HG03280 (cell line): ENCODE measurements around the gene GRIK4.
A peak's percentile ranks its signal among the peaks of the same experiment; 100 is the strongest.
"Not testable (repeated sequence)": the region's sequence is repeated elsewhere in the genome, so short reads cannot be mapped to it uniquely, and the experiment has no call there.

ENCODE experiments used
- ATAC-seq: cut with Tn5 transposase; IDR thresholded peaks from one replicate; pipeline ENCODE4 v1.9.1; 2021; ENCODE audit warnings: mild to moderate bottlenecking, moderate library complexity; ENCODE audit not compliant: unreplicated experiment

Gene GRIK4

GRCh38 chr11:121006922-121007321 is 495.4 kb downstream of the GRIK4 start:
- ATAC-seq: no peak

GRCh38 chr11:121008551-121008950 is 497.0 kb downstream of the GRIK4 start:
- no peak for ATAC-seq

GRCh38 chr11:121012091-121012490 is 500.5 kb downstream of the GRIK4 start:
- ATAC-seq: no peak

- ATAC-seq: no peak
Measured at GRCh38 chr11:121018746-121019145, 507.2 kb downstream of the GRIK4 start.

GRCh38 chr11:121021718-121022117 is 510.2 kb downstream of the GRIK4 start:
- ATAC-seq: not testable (repeated sequence)

- peak; percentile 96 for ATAC-seq
Measured at GRCh38 chr11:121023848-121024751, 512.6 kb downstream of the GRIK4 start, which contains the start of gene TBCEL. Gene TBCEL, plus strand, starts transcription at chr11:121024102. Its CDS starts 21,589 bp downstream, at chr11:121045691.

- no peak for ATAC-seq
Measured at GRCh38 chr11:121024989-121025388, 513.4 kb downstream of the GRIK4 start.

GRCh38 chr11:121029153-121029552 is 517.6 kb downstream of the GRIK4 start:
- ATAC-seq: no peak

GRCh38 chr11:121029813-121030445 is 518.4 kb downstream of the GRIK4 start:
- no peak for ATAC-seq

- no peak for ATAC-seq
Measured at GRCh38 chr11:121031167-121031566, 519.6 kb downstream of the GRIK4 start.

- not testable (repeated sequence) for ATAC-seq
Measured at GRCh38 chr11:121031648-121032047, 520.1 kb downstream of the GRIK4 start.

GRCh38 chr11:121032546-121032945 is 521.0 kb downstream of the GRIK4 start:
- no peak for ATAC-seq

GRCh38 chr11:121033635-121034034 is 522.1 kb downstream of the GRIK4 start:
- ATAC-seq: no peak

- ATAC-seq: no peak
Measured at GRCh38 chr11:121035169-121035755, 523.7 kb downstream of the GRIK4 start.

GRCh38 chr11:121035780-121036179 is 524.2 kb downstream of the GRIK4 start:
- ATAC-seq: no peak

GRCh38 chr11:121037016-121037415 is 525.5 kb downstream of the GRIK4 start:
- ATAC-seq: no peak
